ENCODE results near the gene PI4KA.
"Not testable (repeated sequence)": the region's sequence is repeated elsewhere in the genome, so short reads cannot be mapped to it uniquely, and the experiment has no call there.

Gene PI4KA

GRCh38 chr22:20662524-20663036 lies 196.0 kb downstream of the PI4KA start:
- not testable (repeated sequence) for DNase-seq

GRCh38 chr22:20661473-20661872 lies 197.1 kb downstream of the PI4KA start:
- DNase-seq: no peak

- DNase-seq: no peak
Observed at GRCh38 chr22:20660441-20661054, 198.1 kb downstream of the PI4KA start.

GRCh38 chr22:20659920-20660319 lies 198.7 kb downstream of the PI4KA start:
- DNase-seq: no peak

- no peak for DNase-seq
Observed at GRCh38 chr22:20659258-20659657, 199.4 kb downstream of the PI4KA start.

GRCh38 chr22:20658433-20659222 lies 200.0 kb downstream of the PI4KA start:
- no peak for DNase-seq

- DNase-seq: no peak
Observed at GRCh38 chr22:20657963-20658362, 200.6 kb downstream of the PI4KA start.

All from bone marrow (tissue), 2 donors.